Upper lobe of right lung (tissue), 1 donor: ENCODE data around the gene NUMB. TPM values are rescaled to one million over a fixed set of nuclear protein-coding genes. Genes with fewer than 3 reads are reported as not detected.

Experiments
- ATAC-seq: fragments of 200-7000 bp; cut with Tn5 transposase; one replicate; pipeline ENCODE4 v1.9.1; 2020; ENCODE audit warnings: mild to moderate bottlenecking, moderate library complexity
- DNase-seq: peaks from one replicate; pipeline ENCODE4 v3.0.0-alpha.2; 2020
- H3K27ac ChIP-seq: fragments of 200-600 bp; one replicate; pipeline ENCODE4 v1.8.0; 2022
- H3K27me3 ChIP-seq: fragments of 200-600 bp; one replicate; pipeline ENCODE4 v1.8.0; 2022; ENCODE audit warnings: mild to moderate bottlenecking
- H3K36me3 ChIP-seq: fragments of 200-600 bp; one replicate; pipeline ENCODE4 v1.8.0; 2022
- H3K4me1 ChIP-seq: fragments of 200-600 bp; one replicate; pipeline ENCODE4 v1.8.0; 2022
- H3K4me3 ChIP-seq: fragments of 200-600 bp; one replicate; pipeline ENCODE4 v1.8.0; 2022; ENCODE audit warnings: mild to moderate bottlenecking
- H3K9me3 ChIP-seq: fragments of 200-600 bp; one replicate; pipeline ENCODE4 v1.8.0; 2022
- intact Hi-C: fragments of 100-400 bp; cut with DNase I; formaldehyde crosslinking; loops from one replicate; pipeline ENCODE4 v1.11.0; 2022
- total RNA-seq: library from RNA; stranded (reverse); fragmentation: NEBNext Ultra II Directional; extraction: Animal tissue kit (Norgen Biotek cat#: 25700); gene quantifications from one replicate; pipeline ENCODE4 v1.2.1, GENCODE V29; 2021
- TF ChIP-seq, protein P1 (sequence below): fragments of 200-600 bp; IDR thresholded peaks from one replicate; pipeline ENCODE4 v1.8.0; 2022; ENCODE audit warnings: antibody characterized with exemption
- donor health status: DM: no; HTN: yes; CAD: no; lungs with severe emphysema.

The NUMB gene
- total RNA-seq, 1 donor from 2014 or later, result 139 TPM

DNA sequence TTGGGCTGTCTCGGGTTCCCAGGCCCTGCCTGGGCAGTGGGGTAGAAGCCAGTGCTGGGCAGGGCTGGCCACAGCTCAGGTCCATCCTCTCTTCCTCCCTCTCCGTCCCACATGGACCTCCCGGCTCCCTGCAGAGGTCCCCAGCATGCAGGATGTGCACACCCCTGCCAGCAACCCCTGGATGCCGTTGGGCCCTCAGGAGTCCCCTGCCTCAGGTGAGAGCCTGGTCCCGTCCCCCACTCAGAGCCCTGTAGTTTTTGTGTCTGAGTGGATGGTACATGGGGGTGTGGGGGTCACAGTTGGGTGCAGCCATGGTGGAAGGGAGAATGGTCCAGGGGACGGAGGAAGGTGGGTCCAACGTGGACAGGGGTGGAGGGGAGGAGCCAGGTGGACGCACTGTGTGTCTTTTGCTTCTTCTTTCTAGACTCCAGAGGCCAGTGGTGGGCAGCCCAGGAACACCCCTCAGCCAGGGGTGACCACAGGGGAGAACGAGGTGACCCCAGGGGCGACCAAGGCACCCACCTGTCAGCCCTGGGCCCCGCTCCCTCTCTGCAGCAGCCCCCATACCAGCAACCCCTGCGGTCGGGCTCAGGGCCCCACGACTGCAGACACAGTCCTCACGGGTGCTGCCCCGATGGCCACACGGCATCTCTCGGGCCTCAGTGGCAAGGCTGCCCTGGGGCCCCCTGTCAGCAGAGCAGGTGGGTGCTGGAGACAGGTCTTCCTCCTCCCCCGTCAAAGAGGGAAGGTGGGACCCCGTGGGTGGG, 199.3 kb downstream of the NUMB start:
- TF ChIP-seq, protein P1, sequence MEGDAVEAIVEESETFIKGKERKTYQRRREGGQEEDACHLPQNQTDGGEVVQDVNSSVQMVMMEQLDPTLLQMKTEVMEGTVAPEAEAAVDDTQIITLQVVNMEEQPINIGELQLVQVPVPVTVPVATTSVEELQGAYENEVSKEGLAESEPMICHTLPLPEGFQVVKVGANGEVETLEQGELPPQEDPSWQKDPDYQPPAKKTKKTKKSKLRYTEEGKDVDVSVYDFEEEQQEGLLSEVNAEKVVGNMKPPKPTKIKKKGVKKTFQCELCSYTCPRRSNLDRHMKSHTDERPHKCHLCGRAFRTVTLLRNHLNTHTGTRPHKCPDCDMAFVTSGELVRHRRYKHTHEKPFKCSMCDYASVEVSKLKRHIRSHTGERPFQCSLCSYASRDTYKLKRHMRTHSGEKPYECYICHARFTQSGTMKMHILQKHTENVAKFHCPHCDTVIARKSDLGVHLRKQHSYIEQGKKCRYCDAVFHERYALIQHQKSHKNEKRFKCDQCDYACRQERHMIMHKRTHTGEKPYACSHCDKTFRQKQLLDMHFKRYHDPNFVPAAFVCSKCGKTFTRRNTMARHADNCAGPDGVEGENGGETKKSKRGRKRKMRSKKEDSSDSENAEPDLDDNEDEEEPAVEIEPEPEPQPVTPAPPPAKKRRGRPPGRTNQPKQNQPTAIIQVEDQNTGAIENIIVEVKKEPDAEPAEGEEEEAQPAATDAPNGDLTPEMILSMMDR, result no peak
- H3K4me3 ChIP-seq, result no peak overlapping the region
- no peaks in the 10 kb centered on the region for H3K9me3 ChIP-seq
- no peaks in the 10 kb centered on the region for H3K27me3 ChIP-seq
- DNase-seq, result no peak
- H3K27ac ChIP-seq, result no peak overlapping the region
- H3K4me1 ChIP-seq, result no peaks in the 10 kb centered on the region
- H3K36me3 ChIP-seq, result no peaks in the 10 kb centered on the region
- intact Hi-C loops, result no loop called here
- ATAC-seq, result no peak

DNA sequence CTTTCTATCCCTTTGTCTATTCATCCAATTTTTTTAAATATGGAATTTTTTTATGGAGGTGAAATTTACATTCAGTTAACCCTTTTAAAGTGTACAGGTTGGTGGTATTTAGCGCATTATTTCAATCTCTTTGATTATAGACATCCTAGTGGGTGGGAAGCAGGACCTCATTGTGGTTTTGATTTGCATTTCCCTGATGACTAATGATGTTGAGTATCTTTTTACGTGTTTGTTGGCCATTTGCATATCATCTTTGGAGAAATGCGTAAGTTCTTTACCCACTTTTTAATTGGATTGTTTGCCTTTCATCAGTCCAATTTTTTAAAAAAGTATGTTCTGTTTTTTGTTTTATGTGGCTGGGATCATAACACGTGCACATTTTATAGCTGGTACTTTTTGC, 200.3 kb downstream of the NUMB start:
- H3K4me1 ChIP-seq, result no peaks in the 10 kb centered on the region
- DNase-seq (no peak), ATAC-seq (no peak)
- intact Hi-C loops, result no loop called here
- H3K4me3 ChIP-seq, result no peak overlapping the region
- no peaks in the 10 kb centered on the region for H3K36me3 ChIP-seq
- H3K9me3 ChIP-seq, result no peaks in the 10 kb centered on the region
- H3K27ac ChIP-seq, result no peak overlapping the region
- TF ChIP-seq, protein P1, result no peak
- H3K27me3 ChIP-seq, result no peaks in the 10 kb centered on the region

DNA sequence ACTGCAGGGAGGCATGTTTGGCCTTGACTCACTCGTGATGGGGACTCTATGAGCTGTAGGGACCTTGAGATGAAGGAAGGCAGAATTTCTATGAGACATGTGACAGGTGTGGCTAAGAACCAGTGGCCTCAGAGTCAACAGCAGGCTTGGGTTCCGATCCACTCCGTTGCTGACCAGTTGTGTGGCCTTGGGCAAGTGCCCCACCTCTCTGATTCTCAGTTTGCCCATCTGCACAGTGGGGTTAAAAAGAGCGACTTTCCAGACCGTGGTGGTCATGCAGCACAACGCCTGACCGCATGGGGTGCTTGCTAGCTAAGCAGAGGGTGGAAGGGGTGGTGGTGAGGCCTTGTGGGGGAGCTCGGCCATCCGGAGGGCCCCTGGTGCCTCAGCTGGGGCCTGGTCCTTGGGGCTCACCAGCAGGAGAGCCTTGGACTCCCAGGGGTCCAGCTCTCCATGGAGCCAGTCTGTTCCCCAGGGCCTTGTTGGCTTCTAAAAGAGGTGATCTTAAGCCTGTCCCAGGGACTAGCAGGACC, 202.6 kb downstream of the NUMB start:
- Histone ChIP-seq H3K27me3 (no peaks in the 10 kb centered on the region), H3K4me1 (no peaks in the 10 kb centered on the region), H3K4me3 (no peak overlapping the region), H3K9me3 (no peaks in the 10 kb centered on the region), H3K36me3 (no peaks in the 10 kb centered on the region), H3K27ac (no peak overlapping the region)
- intact Hi-C loops, result no loop called here
- TF ChIP-seq, protein P1, result no peak
- DNase-seq (no peak), ATAC-seq (no peak)

DNA sequence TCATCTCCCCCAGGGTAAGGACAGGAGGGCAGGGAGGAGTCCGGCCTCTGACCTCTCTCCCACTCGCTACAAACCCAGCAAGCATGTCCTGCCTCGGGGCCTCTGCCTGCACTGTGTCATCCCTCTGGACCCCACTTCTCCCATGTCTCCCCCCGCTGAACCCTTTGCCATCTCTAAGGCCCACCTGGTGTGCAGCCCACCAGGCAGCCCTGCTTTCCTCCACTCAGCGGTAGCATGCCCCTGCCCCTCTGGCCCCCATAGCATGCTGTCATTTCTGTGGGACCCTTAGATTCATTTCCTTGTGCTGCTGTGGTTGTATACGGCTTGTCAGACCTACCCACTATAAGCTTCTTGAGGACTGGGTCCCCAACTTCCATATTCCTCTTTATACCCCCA, 203.3 kb downstream of the NUMB start:
- H3K4me1 ChIP-seq, result no peaks in the 10 kb centered on the region
- H3K4me3 ChIP-seq, result no peak overlapping the region
- TF ChIP-seq, protein P1, result no peak
- DNase-seq, result no peak
- H3K36me3 ChIP-seq, result no peaks in the 10 kb centered on the region
- H3K27me3 ChIP-seq, result no peaks in the 10 kb centered on the region
- ATAC-seq, result no peak
- H3K27ac ChIP-seq, result no peak overlapping the region
- no peaks in the 10 kb centered on the region for H3K9me3 ChIP-seq
- intact Hi-C loops, result no loop called here

DNA sequence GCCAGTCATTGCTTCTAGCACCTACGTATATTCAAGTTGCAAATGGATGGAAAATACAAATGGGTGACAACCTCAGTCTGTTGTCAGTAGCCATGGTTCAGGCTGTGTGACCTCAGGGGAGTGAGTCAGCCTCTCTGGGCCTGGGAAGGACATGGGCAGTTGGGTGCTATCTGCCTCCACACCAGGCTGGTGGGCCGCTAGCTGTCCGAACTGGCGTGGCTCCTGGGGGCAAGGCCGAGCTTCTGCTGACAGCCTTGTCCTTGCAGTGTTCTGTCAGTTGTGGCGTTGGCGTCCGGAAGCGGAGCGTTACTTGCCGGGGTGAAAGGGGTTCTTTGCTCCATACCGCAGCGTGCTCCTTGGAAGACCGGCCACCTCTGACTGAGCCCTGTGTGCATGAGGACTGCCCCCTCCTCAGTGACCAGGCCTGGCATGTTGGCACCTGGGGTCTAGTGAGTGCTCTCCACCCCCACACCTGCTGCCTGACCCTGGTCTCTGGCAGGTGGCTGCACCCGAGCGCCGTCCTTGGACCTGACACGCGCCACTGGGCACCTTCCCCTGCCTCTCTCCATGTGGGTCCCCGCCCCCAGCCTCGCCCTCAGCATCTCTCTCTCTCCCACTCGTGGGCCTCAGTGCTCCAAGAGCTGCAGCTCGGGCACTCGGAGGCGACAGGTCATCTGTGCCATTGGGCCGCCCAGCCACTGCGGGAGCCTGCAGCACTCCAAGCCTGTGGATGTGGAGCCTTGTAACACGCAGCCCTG, 203.9 kb downstream of the NUMB start:
- no peak overlapping the region for H3K4me3 ChIP-seq
- H3K4me1 ChIP-seq, result no peaks in the 10 kb centered on the region
- intact Hi-C loops, result no loop called here
- no peak overlapping the region for H3K27ac ChIP-seq
- TF ChIP-seq, protein P1, result no peak
- H3K27me3 ChIP-seq, result no peaks in the 10 kb centered on the region
- H3K36me3 ChIP-seq, result no peaks in the 10 kb centered on the region
- DNase-seq, result no peak
- no peak for ATAC-seq
- no peaks in the 10 kb centered on the region for H3K9me3 ChIP-seq
